Breast epithelium (tissue), 4 donors: ENCODE data around the gene TRPM2. TPM values are rescaled to one million over a fixed set of nuclear protein-coding genes. Genes with fewer than 3 reads are reported as not detected.

Experiments
- DNase-seq, 2 donors: peaks; one replicate each; pipeline ENCODE4 v3.0.0-alpha.2; 2019; ENCODE audit warnings: low spot score in 2 of 2
- H3K27ac ChIP-seq, 2 donors: fragments of 200-600 bp; sonication (generic) in 1 of 2; one replicate each; pipeline ENCODE4 v1.5.1; 2016 to 2019; ENCODE audit warnings: mild to moderate bottlenecking in 1 of 2
- H3K27me3 ChIP-seq, 2 donors: fragments of 200-600 bp; sonication (generic) in 1 of 2; one replicate each; pipeline versions ENCODE4 v1.5.1 to v1.6.0; 2017 to 2019; ENCODE audit warnings: control low read depth in 1 of 2, mild to moderate bottlenecking in 1 of 2
- H3K36me3 ChIP-seq: fragments of 200-600 bp; one replicate; pipeline ENCODE4 v1.5.1; 2019
- H3K4me1 ChIP-seq, 2 donors: fragments of 200-600 bp; sonication (generic); one replicate each; pipeline ENCODE4 v1.5.1; 2016 to 2019; ENCODE audit warnings: control low read depth in 1 of 2
- H3K4me3 ChIP-seq, 3 donors: fragments of 200-600 bp; sonication (generic); 1 replicate in 2 of 3; 2 replicates in 1 of 3; pipeline ENCODE4 v1.5.1; 2016 to 2019; ENCODE audit warnings: mild to moderate bottlenecking in 3 of 3, moderate library complexity in 2 of 3
- H3K9me3 ChIP-seq, 2 donors: fragments of 200-600 bp; sonication (generic) in 1 of 2; one replicate each; pipeline ENCODE4 v1.5.1; 2016 to 2019; ENCODE audit warnings: control low read depth in 1 of 2
- CTCF ChIP-seq, 3 donors: fragments of 450-650 bp; IDR thresholded peaks; one replicate each; pipeline ENCODE4 v1.5.1; 2016 to 2017; ENCODE audit warnings: antibody characterized with exemption in 3 of 3, mild to moderate bottlenecking in 3 of 3, moderate library complexity in 3 of 3
- POLR2A ChIP-seq: fragments of 450-650 bp; IDR thresholded peaks from one replicate; pipeline ENCODE4 v1.6.1; 2016; ENCODE audit warnings: antibody characterized with exemption, mild to moderate bottlenecking, moderate library complexity
- POLR2AphosphoS5 ChIP-seq, 3 donors: sonication (generic); formaldehyde crosslinking; IDR thresholded peaks; one replicate each; pipeline ENCODE4 v1.6.1; 2017; ENCODE audit warnings: antibody characterized with exemption in 3 of 3
- intact Hi-C: fragments of 100-400 bp; cut with DNase I; formaldehyde crosslinking; loops from one replicate; pipeline ENCODE4 v1.15.1; 2023; ENCODE audit warnings: low total_unique reads
- total RNA-seq, 3 donors: library from RNA; depleted of rRNA; stranded (reverse); fragments of >200 nt; gene quantifications; one replicate each; pipeline ENCODE4 v1.1.0, GENCODE V29; 2016

The TRPM2 gene
- total RNA-seq, 3 donors from 2014 or later: 4.3 to 7.9 (median 7.2) TPM

GRCh38 chr21:44344541-44345183 lies 8.8 kb upstream of the TRPM2 start:
- DNase-seq: no peak

GRCh38 chr21:44345495-44345894 lies 7.9 kb upstream of the TRPM2 start:
- TF ChIP-seq CTCF (IDR thresholded peaks at IDR 0.05) (no peak), POLR2A (no peak), POLR2AphosphoS5 (IDR thresholded peaks at IDR 0.05) (no peak)

More at GRCh38 chr21:44344541-44345183, 8.8 kb upstream of the TRPM2 start:
- no peak overlapping the region for H3K4me3 ChIP-seq
- H3K27ac ChIP-seq: no peak overlapping the region
- no peaks in the 10 kb centered on the region for H3K36me3 ChIP-seq
- intact Hi-C loops: loop anchor here (5.0 kb wide), 1 partner anchor 1548 kb away; no protein-coding TSS in a partner anchor
- H3K27me3 ChIP-seq: peaks cover 0 to 14% of the 10 kb centered on the region in 2 donors
- no peaks in the 10 kb centered on the region for H3K4me1 ChIP-seq
- TF ChIP-seq POLR2A (no peak), POLR2AphosphoS5 (IDR thresholded peaks at IDR 0.05) (no peak), CTCF (IDR thresholded peaks at IDR 0.05) (no peak)
- no peaks in the 10 kb centered on the region for H3K9me3 ChIP-seq

GRCh38 chr21:44347911-44348451 lies 5.4 kb upstream of the TRPM2 start:
- Histone ChIP-seq H3K27ac (no peak overlapping the region), H3K4me3 (no peak overlapping the region), H3K36me3 (no peaks in the 10 kb centered on the region), H3K9me3 (no peaks in the 10 kb centered on the region), H3K27me3 (peaks cover 18 to 45% of the 10 kb centered on the region in 2 donors), H3K4me1 (no peaks in the 10 kb centered on the region)
- peak; percentile 77 to 79 for DNase-seq
- TF ChIP-seq POLR2A (no peak), CTCF (IDR thresholded peaks at IDR 0.05) (no peak), POLR2AphosphoS5 (IDR thresholded peaks at IDR 0.05) (peak in 1 of 3 donors; percentile 47)
- intact Hi-C loops: no loop called here

More at GRCh38 chr21:44345495-44345894, 7.9 kb upstream of the TRPM2 start:
- no peak overlapping the region for H3K4me3 ChIP-seq
- H3K27me3 ChIP-seq: peaks cover 6 to 21% of the 10 kb centered on the region in 2 donors
- intact Hi-C loops: no loop called here
- H3K4me1 ChIP-seq: no peaks in the 10 kb centered on the region
- no peaks in the 10 kb centered on the region for H3K36me3 ChIP-seq
- H3K27ac ChIP-seq: no peak overlapping the region
- DNase-seq: no peak
- no peaks in the 10 kb centered on the region for H3K9me3 ChIP-seq

- peaks cover 0 to 4% of the 10 kb centered on the region in 2 donors for H3K4me1 ChIP-seq
- no peaks in the 10 kb centered on the region for H3K9me3 ChIP-seq
- intact Hi-C loops: no loop called here
- peaks cover 18 to 53% of the 10 kb centered on the region in 2 donors for H3K27me3 ChIP-seq
- TF ChIP-seq CTCF (IDR thresholded peaks at IDR 0.05): no peak
- no peak overlapping the region for H3K27ac ChIP-seq
- no peak overlapping the region for H3K4me3 ChIP-seq
- DNase-seq: no peak
- no peaks in the 10 kb centered on the region for H3K36me3 ChIP-seq
These were observed 4.6 kb upstream of the TRPM2 start for GRCh38 chr21:44348861-44349260.

- H3K4me3 ChIP-seq: no peak overlapping the region
- peaks cover 0 to 4% of the 10 kb centered on the region in 2 donors for H3K4me1 ChIP-seq
- no peaks in the 10 kb centered on the region for H3K9me3 ChIP-seq
- no peak overlapping the region for H3K27ac ChIP-seq
- no peak for DNase-seq
- intact Hi-C loops: no loop called here
- H3K27me3 ChIP-seq: peaks cover 18 to 53% of the 10 kb centered on the region in 2 donors
- TF ChIP-seq CTCF (IDR thresholded peaks at IDR 0.05) (no peak), POLR2A (no peak), POLR2AphosphoS5 (IDR thresholded peaks at IDR 0.05) (no peak)
- no peaks in the 10 kb centered on the region for H3K36me3 ChIP-seq
These were observed 4.0 kb upstream of the TRPM2 start for GRCh38 chr21:44349416-44349846.
